Subcutaneous abdominal adipose tissue (tissue), 5 donors: ENCODE data around the gene ROR2.

Source experiments
- H3K27ac ChIP-seq: one replicate; pipeline ENCODE4 v1.7.0; 2013; ENCODE audit warnings: low read depth, mild to moderate bottlenecking, inconsistent platforms, low read length, moderate library complexity
- H3K27me3 ChIP-seq, 5 donors: one replicate each; pipeline ENCODE4 v1.7.0; 2013; ENCODE audit warnings: low read length in 5 of 5, inconsistent platforms in 1 of 5; ENCODE audit not compliant: control insufficient read depth in 5 of 5, insufficient read depth in 4 of 5
- H3K36me3 ChIP-seq, 5 donors: one replicate each; pipeline ENCODE4 v1.7.0; 2013; ENCODE audit warnings: low read length in 5 of 5; ENCODE audit not compliant: control insufficient read depth in 5 of 5, insufficient read depth in 5 of 5
- H3K4me1 ChIP-seq, 5 donors: one replicate each; pipeline ENCODE4 v1.7.0; 2013; ENCODE audit warnings: low read length in 5 of 5, mild to moderate bottlenecking in 3 of 5, moderate library complexity in 1 of 5; ENCODE audit not compliant: control insufficient read depth in 5 of 5, insufficient read depth in 5 of 5
- H3K4me3 ChIP-seq, 5 donors: one replicate each; pipeline ENCODE4 v1.7.0; 2013; ENCODE audit warnings: low read length in 5 of 5, low read depth in 1 of 5
- H3K9ac ChIP-seq, 5 donors: one replicate each; pipeline ENCODE4 v1.7.0; 2013; ENCODE audit warnings: low read length in 5 of 5, mild to moderate bottlenecking in 4 of 5, moderate library complexity in 3 of 5
- H3K9me3 ChIP-seq, 5 donors: one replicate each; pipeline ENCODE4 v1.7.0; 2013; ENCODE audit warnings: low read length in 5 of 5; ENCODE audit not compliant: control insufficient read depth in 5 of 5
- donor health status: healthy.
- donor health status: healthy.
- donor health status: healthy.
- donor health status: healthy.
- donor health status: healthy.

The ROR2 gene

DNA sequence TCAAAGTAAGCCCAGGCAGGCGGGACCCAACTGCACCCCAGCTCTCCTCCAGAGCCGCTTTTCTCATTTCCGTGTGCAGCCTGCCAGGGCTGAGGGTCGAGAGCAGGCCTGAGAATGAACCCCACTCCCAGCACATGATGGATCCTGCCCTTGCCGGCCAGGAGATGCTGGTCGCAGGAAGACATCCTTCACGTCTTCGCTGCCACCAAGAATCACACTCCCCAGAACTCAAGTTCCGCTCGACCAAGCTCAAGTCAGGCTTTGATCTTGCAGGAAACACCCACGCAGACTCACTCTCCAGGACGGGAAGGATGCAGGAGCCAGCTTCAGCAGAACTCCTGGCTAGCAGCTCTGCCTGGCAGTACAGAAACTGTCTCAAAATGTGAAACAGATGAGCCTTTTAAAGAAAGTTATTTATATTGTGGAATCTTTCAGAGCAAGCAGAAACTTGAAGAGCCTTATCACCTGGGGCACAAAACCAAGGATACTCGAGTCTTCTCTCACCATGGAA is 102.4 kb downstream of the ROR2 start:
- H3K9ac ChIP-seq = no peak overlapping the region

DNA sequence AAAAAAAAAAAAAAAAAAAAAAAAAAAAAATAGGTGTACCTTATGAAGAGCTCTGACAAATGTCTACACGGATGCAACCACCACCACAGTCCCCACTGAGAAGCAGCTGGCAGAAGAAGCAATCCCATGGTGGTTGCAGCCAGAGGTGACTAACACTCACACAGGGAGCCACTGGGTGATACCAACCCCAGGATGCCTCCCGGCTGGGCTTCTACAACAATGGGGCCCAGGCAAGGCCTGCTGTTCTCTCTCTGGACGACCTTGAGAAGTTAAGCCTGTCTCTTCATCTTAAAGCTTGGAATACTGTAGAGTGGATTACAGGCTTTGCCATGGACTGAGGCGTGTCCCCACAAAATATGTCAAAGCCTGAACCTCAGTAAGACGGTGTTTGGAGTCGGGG is 104.1 kb downstream of the ROR2 start:
- H3K4me3 ChIP-seq = no peak overlapping the region
- H3K9me3 ChIP-seq = no peaks in the 10 kb centered on the region
- no peaks in the 10 kb centered on the region for H3K36me3 ChIP-seq
- H3K27ac ChIP-seq = no peak overlapping the region
- no peak overlapping the region for H3K9ac ChIP-seq
- H3K27me3 ChIP-seq = peaks cover 0 to 14% (median 0%) of the 10 kb centered on the region in 5 donors
- H3K4me1 ChIP-seq = peaks cover 0 to 16% (median 10%) of the 10 kb centered on the region in 5 donors

More for the DNA sequence above, 102.4 kb downstream of the ROR2 start:
- H3K36me3 ChIP-seq = no peaks in the 10 kb centered on the region
- H3K4me1 ChIP-seq = peaks cover 0 to 16% (median 10%) of the 10 kb centered on the region in 5 donors
- no peak overlapping the region for H3K4me3 ChIP-seq
- H3K27ac ChIP-seq = no peak overlapping the region
- no peaks in the 10 kb centered on the region for H3K9me3 ChIP-seq
- peaks cover 0 to 10% (median 0%) of the 10 kb centered on the region in 5 donors for H3K27me3 ChIP-seq

DNA sequence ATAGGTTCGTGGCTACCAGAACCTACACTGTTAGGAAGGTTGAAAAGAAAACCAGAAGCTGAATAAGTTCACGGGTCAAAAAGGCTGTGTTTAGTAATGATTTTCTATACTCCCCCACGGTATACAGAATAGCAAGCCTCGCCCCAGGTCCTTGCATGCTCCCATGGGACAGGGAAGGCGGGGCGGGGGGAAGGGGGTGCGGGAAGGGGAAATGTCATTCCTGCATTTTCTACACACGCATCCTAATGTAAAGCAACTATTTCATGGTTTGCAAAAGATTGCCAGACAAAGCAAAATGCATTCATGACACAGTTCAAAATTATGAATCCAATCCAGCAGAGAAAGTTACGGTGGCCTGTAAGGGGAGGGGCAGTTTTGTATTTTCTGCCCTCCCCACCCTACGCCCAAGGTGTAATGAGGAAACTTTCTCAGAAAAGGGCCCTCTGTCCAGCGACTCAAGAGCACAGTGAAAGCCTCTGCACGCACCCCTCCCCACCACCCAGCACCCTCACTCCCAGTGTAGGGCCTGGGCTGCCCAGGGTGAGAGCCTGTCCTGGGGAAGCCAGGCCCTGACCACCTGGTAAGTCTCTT is 105.2 kb downstream of the ROR2 start:
- no peaks in the 10 kb centered on the region for H3K9me3 ChIP-seq
- H3K9ac ChIP-seq = no peak overlapping the region
- peaks cover 0 to 14% (median 0%) of the 10 kb centered on the region in 5 donors for H3K27me3 ChIP-seq
- H3K27ac ChIP-seq = no peak overlapping the region
- H3K4me3 ChIP-seq = no peak overlapping the region
- H3K4me1 ChIP-seq = peaks cover 0 to 16% (median 10%) of the 10 kb centered on the region in 5 donors
- H3K36me3 ChIP-seq = no peaks in the 10 kb centered on the region

DNA sequence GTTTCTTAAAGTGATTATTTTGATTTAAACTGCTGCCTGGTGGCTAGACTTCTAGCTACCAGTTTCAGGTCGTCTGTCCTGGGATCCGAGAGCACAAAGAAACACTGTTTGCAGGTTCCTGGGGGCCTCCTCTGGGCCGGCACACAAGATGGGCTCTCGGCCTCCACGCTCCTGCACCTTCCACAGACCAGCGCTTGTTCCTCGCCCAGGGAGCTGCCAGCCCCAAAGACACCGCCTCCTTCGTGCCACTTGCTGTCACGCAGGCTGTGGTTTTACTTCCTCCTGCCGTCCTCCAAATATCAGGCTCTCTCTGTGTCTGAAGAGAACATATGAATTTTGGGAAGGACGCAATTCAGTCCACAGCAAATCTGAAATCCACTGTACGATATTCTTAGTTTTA is 105.8 kb downstream of the ROR2 start:
- H3K4me1 ChIP-seq = peaks cover 0 to 16% (median 10%) of the 10 kb centered on the region in 5 donors
- H3K27me3 ChIP-seq = peaks cover 0 to 16% (median 0%) of the 10 kb centered on the region in 5 donors
- H3K36me3 ChIP-seq = no peaks in the 10 kb centered on the region
- no peak overlapping the region for H3K4me3 ChIP-seq
- no peak overlapping the region for H3K9ac ChIP-seq
- no peak overlapping the region for H3K27ac ChIP-seq
- no peaks in the 10 kb centered on the region for H3K9me3 ChIP-seq

DNA sequence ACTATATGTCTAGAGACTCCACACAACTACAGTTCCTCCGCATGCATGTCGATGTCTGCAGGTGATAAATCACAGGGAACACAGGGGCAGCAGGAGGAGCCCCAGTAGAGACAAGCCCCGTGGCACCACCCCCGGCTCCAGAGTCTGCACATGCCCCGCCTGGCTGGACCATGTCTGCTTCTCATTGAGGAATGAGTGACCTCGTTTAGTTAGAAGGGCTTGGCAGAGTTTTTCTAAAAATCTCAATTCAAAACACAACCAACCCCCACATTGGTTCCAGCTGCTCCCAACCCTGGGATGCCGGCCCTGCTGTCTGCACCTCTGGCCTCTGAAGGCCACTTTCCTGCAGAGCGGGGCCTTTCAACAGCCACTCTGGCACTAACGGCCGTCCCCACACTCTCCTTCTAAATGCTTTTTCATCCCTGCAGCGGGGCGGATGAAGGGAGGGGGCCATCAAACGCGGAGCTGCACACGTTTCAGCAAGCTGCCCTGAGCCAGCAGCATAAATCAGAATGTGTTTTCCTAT is 106.3 kb downstream of the ROR2 start:
- Histone ChIP-seq H3K4me1 (peaks cover 0 to 16% (median 14%) of the 10 kb centered on the region in 5 donors), H3K9ac (no peak overlapping the region), H3K4me3 (no peak overlapping the region), H3K9me3 (no peaks in the 10 kb centered on the region), H3K27ac (no peak overlapping the region), H3K36me3 (no peaks in the 10 kb centered on the region), H3K27me3 (peaks cover 0 to 17% (median 2%) of the 10 kb centered on the region in 5 donors)

DNA sequence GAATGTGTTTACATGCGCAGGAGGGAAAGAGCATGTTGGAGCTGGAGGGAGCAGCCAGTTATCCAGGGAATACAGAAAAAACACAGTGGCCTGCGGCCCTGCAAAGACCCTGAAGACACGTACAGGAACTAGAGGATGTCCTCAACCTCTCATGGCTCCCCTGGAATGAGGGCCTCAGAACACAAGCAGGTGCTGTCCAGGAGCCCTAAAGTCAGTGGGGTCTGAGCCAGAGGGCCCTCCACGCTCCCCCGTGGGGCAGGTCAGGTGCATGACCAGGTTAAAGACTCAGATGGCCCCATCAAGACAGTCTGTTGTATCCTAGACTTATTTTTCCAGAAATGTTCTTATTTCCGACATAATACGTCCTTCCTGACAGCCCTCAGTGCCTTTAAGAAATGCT is 106.9 kb downstream of the ROR2 start:
- H3K4me1 ChIP-seq = peaks cover 0 to 22% (median 19%) of the 10 kb centered on the region in 5 donors
- no peak overlapping the region for H3K27ac ChIP-seq
- no peak overlapping the region for H3K9ac ChIP-seq
- H3K36me3 ChIP-seq = no peaks in the 10 kb centered on the region
- H3K9me3 ChIP-seq = no peaks in the 10 kb centered on the region
- H3K4me3 ChIP-seq = no peak overlapping the region
- H3K27me3 ChIP-seq = peaks cover 0 to 23% (median 2%) of the 10 kb centered on the region in 5 donors

DNA sequence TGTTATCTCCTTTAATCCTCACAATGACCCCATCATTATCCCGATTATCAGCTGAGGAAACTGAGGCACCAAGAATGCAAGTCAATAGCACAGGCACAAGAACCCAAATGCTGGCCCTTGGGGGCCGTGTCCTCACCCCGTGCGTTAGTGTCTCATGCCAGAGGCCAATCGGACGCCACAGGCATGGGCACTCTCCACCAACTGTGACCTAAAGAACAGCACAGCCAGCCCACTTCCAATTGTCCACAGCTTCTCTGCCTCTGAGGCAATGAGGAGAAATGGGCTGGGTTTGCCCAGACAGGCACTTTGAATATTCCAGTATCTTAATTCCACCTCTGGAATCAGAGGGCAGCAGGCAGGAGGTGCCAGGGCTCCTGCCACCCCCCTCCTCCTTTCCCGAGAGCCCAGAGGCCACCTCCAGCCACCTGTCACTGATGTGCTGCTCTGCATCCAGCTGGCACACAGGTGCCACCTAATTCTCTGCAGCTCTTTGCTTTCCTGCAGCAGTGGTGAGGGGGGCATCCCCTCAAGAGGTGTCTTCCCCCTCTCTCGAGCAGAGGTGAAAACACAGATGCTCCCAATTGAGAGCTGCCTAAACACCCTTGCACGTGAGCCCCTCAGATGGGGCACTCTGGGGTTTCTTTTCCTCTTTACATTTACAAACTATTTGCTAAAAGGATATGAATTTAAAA is 107.5 kb downstream of the ROR2 start:
- peaks cover 0 to 24% (median 23%) of the 10 kb centered on the region in 5 donors for H3K4me1 ChIP-seq
- H3K27me3 ChIP-seq = peaks cover 0 to 25% (median 2%) of the 10 kb centered on the region in 5 donors
- H3K36me3 ChIP-seq = no peaks in the 10 kb centered on the region
- no peaks in the 10 kb centered on the region for H3K9me3 ChIP-seq
- H3K27ac ChIP-seq = no peak overlapping the region
- no peak overlapping the region for H3K9ac ChIP-seq
- no peak overlapping the region for H3K4me3 ChIP-seq

DNA sequence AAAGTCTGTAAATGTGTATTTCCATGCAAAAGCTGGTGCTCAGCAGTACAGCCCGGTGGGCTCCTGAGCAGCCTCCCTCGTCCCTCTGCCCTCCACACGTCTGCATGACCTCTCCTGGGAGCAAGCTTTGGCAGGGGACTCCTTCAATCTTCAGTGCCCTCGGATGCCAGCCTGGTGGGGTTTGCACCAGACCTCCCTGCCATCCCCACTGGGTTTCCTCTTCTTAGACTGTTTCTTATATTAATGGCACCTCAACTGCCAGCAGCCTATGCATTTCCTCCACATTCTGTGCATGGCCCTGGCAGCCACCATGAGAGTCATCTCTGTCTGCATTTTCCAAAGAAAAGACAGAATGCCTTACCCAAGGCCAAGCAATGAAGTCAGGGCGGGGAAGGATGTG is 108.4 kb downstream of the ROR2 start:
- H3K9me3 ChIP-seq = no peaks in the 10 kb centered on the region
- peaks cover 0 to 25% (median 2%) of the 10 kb centered on the region in 5 donors for H3K27me3 ChIP-seq
- no peak overlapping the region for H3K4me3 ChIP-seq
- H3K27ac ChIP-seq = no peak overlapping the region
- H3K4me1 ChIP-seq = peaks cover 0 to 24% (median 23%) of the 10 kb centered on the region in 5 donors
- H3K36me3 ChIP-seq = no peaks in the 10 kb centered on the region
- H3K9ac ChIP-seq = no peak overlapping the region

DNA sequence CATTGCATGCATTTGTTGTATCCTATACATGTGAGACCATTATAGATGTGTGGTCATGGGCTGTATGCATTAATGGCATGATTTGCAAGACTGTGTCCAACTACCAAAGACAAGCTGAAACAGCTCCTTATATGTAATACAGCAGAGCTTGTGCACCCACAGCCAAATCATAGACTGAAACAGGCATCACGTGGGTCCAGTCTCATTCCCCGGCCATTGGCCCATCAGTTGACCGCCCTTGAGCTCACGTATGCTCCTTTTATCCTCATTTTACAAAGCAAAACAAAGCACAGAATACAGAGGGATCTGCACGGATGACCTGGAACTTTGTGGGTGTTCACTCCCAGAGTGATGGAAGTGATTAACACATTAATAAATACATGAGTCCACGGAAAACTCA is 109.1 kb downstream of the ROR2 start:
- no peak overlapping the region for H3K27ac ChIP-seq
- peaks cover 0 to 24% (median 23%) of the 10 kb centered on the region in 5 donors for H3K4me1 ChIP-seq
- H3K27me3 ChIP-seq = peaks cover 0 to 25% (median 2%) of the 10 kb centered on the region in 5 donors
- H3K9me3 ChIP-seq = no peaks in the 10 kb centered on the region
- H3K4me3 ChIP-seq = no peak overlapping the region
- H3K36me3 ChIP-seq = no peaks in the 10 kb centered on the region
- no peak overlapping the region for H3K9ac ChIP-seq

DNA sequence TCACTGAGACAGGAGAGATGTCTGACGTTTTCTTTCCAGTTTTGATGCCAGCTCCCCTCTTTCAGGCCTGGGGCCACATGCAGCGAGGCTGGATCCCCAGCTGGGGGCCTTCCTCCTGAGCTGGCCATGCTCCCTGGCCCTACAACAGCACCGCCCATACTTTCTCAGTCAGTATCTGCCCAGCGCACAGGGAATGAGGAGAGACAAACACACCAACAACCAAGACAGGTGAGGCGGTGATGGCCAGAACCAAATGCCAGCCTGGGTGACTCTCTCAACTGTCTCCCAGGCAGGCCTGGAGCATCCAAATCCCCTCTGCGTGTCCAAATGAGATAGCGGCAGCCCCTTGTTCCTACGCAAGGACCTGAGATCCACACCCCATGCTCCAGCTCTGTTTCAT is 109.6 kb downstream of the ROR2 start:
- H3K27ac ChIP-seq = no peak overlapping the region

More for the DNA sequence above, 109.6 kb downstream of the ROR2 start:
- Histone ChIP-seq H3K9ac (no peak overlapping the region), H3K36me3 (no peaks in the 10 kb centered on the region), H3K4me3 (no peak overlapping the region), H3K9me3 (no peaks in the 10 kb centered on the region), H3K27me3 (peaks cover 0 to 26% (median 2%) of the 10 kb centered on the region in 5 donors), H3K4me1 (peaks cover 0 to 24% (median 23%) of the 10 kb centered on the region in 5 donors)
